SK-N-SH (cell line): ENCODE results near the gene BEX1. TPM values are rescaled to one million over a fixed set of nuclear protein-coding genes. Genes with fewer than 3 reads are reported as not detected.

Experiments
- CTCF ChIA-PET: fragments of 300-600, 350-600 bp; formaldehyde crosslinking; extraction: SDS; loops from one replicate; lab custom pipeline; 2021; lab: Yijun Ruan, JAX
- POLR2A ChIA-PET: fragments of 350-600 bp; sonication (Branson Sonifier 250); formaldehyde crosslinking; extraction: SDS; loops from one replicate; lab custom pipeline; 2020; ENCODE audit warnings: antibody characterized with exemption, inconsistent platforms; lab: Yijun Ruan, JAX
- DNase-seq: peaks from one replicate; pipeline ENCODE4 v3.0.0; 2012
- H2AFZ ChIP-seq: fragments of 200-600 bp; sonication (generic); 2 replicates; pipeline ENCODE4 v1.8.1; 2016; ENCODE audit warnings: antibody characterized with exemption, mild to moderate bottlenecking, low read depth
- H3F3A ChIP-seq: fragments of 200-600 bp; sonication (generic); replicated peaks from 2 replicates; pipeline ENCODE3; 2016; ENCODE audit warnings: antibody characterized with exemption, mild to moderate bottlenecking; ENCODE audit not compliant: insufficient read depth
- H3K27ac ChIP-seq, 2 experiments: fragments of 200-500 bp in 1 of 2; fragments of 200-600 bp in 1 of 2; sonication (Bioruptor generic) in 1 of 2; sonication (generic), shearing (Covaris generic) in 1 of 2; 2 replicates each; pipeline versions ENCODE4 v1.5.1 to v1.6.1; 2014 to 2016; ENCODE audit warnings: low read depth in 2 of 2, inconsistent platforms in 1 of 2, low read length in 1 of 2, mild to moderate bottlenecking in 1 of 2, mixed read lengths in 1 of 2
- H3K27me3 ChIP-seq: fragments of 200-600 bp; sonication (generic), shearing (Covaris generic); 2 replicates; pipeline ENCODE4 v1.6.1; 2016; ENCODE audit warnings: mixed run types; ENCODE audit not compliant: insufficient read depth
- H3K36me3 ChIP-seq, 2 experiments: fragments of 200-500 bp in 1 of 2; fragments of 200-600 bp in 1 of 2; sonication (Bioruptor generic) in 1 of 2; sonication (generic) in 1 of 2; replicated peaks in 1 of 2; 2 replicates each; pipeline versions ENCODE3 to v1.5.1; 2014 to 2016; ENCODE audit warnings: low read length in 1 of 2, mild to moderate bottlenecking in 1 of 2; ENCODE audit not compliant: insufficient read depth in 2 of 2, control insufficient read depth in 1 of 2
- H3K4me1 ChIP-seq, 2 experiments: fragments of 200-500 bp in 1 of 2; fragments of 200-600 bp in 1 of 2; sonication (Bioruptor generic) in 1 of 2; sonication (generic), shearing (Covaris generic) in 1 of 2; 2 replicates each; pipeline versions ENCODE4 v1.5.1 to v1.6.1; 2014 to 2016; ENCODE audit warnings: low read depth in 1 of 2, low read length in 1 of 2, mixed run types in 1 of 2; ENCODE audit not compliant: insufficient read depth in 2 of 2, control insufficient read depth in 1 of 2
- H3K4me2 ChIP-seq: fragments of 200-600 bp; sonication (generic), shearing (Covaris generic); 2 replicates; pipeline ENCODE4 v1.6.1; 2017; ENCODE audit warnings: mixed run types
- H3K4me3 ChIP-seq, 2 experiments: fragments of 200-500 bp in 1 of 2; fragments of 200-600 bp in 1 of 2; sonication (Bioruptor generic) in 1 of 2; sonication (generic), shearing (Covaris generic) in 1 of 2; 2 replicates each; pipeline versions ENCODE4 v1.5.1 to v1.8.1; 2014 to 2016; ENCODE audit warnings: low read depth in 2 of 2, inconsistent platforms in 1 of 2, low read length in 1 of 2, mild to moderate bottlenecking in 1 of 2, mixed read lengths in 1 of 2, moderate library complexity in 1 of 2
- H3K79me2 ChIP-seq: fragments of 200-600 bp; sonication (generic); 2 replicates; pipeline ENCODE4 v1.8.1; 2017; ENCODE audit warnings: mild to moderate bottlenecking; ENCODE audit not compliant: insufficient read depth
- H3K9ac ChIP-seq: fragments of 200-600 bp; sonication (generic); 2 replicates; pipeline ENCODE4 v1.6.1; 2017; ENCODE audit warnings: mixed run types
- H3K9me2 ChIP-seq: fragments of 200-600 bp; sonication (generic); 2 replicates; pipeline ENCODE4 v1.6.1; 2017; ENCODE audit warnings: mixed run types
- H3K9me3 ChIP-seq: fragments of 200-600 bp; sonication (generic); 2 replicates; pipeline ENCODE4 v1.6.1; 2017; ENCODE audit warnings: mixed run types, mild to moderate bottlenecking, moderate library complexity
- H4K20me1 ChIP-seq: fragments of 200-600 bp; sonication (generic); 2 replicates; pipeline ENCODE4 v1.6.1; 2017; ENCODE audit warnings: mild to moderate bottlenecking, mixed run types; ENCODE audit not compliant: insufficient read depth
- CHD2 ChIP-seq: fragments of 150-350 bp; IDR thresholded peaks from 2 replicates; pipeline ENCODE4 v1.6.1; 2018; ENCODE audit warnings: low read length; ENCODE audit not compliant: partially characterized antibody
- FOXJ3 ChIP-seq: sonication (generic); formaldehyde crosslinking; IDR thresholded peaks from 2 replicates; pipeline ENCODE4 v1.5.1; 2020; ENCODE audit warnings: mild to moderate bottlenecking, missing genetic modification reagents
- JUND ChIP-seq: IDR thresholded peaks from 2 replicates; pipeline ENCODE4 v1.4.0; 2012
- MXI1 ChIP-seq: IDR thresholded peaks from 2 replicates; pipeline ENCODE4 v1.6.1; 2012; ENCODE audit warnings: mild to moderate bottlenecking, low read depth, low read length, improper control_type of control experiment
- NFIC ChIP-seq: IDR thresholded peaks from 2 replicates; pipeline ENCODE4 v1.4.0; 2012; ENCODE audit warnings: borderline replicate concordance
- NRF1 ChIP-seq: IDR thresholded peaks from 2 replicates; pipeline ENCODE4 v1.6.1; 2012; ENCODE audit warnings: low read depth, mild to moderate bottlenecking, low read length
- POLR2AphosphoS5 ChIP-seq: IDR thresholded peaks from 2 replicates; pipeline ENCODE4 v1.6.1; 2012; ENCODE audit warnings: low read depth, low read length
- RAD21 ChIP-seq: IDR thresholded peaks from 2 replicates; pipeline ENCODE4 v1.6.1; 2012; ENCODE audit warnings: mild to moderate bottlenecking, low read length
- RFX5 ChIP-seq: IDR thresholded peaks from 2 replicates; pipeline ENCODE4 v1.6.1; 2012; ENCODE audit warnings: mild to moderate bottlenecking, improper control_type of control experiment, low read length
- RXRA ChIP-seq: IDR thresholded peaks from 2 replicates; pipeline ENCODE4 v1.4.0; 2012; ENCODE audit warnings: low read depth, mild to moderate bottlenecking, borderline replicate concordance
- SMC3 ChIP-seq: IDR thresholded peaks from 2 replicates; pipeline ENCODE4 v1.6.1; 2012; ENCODE audit warnings: low read depth, low read length, improper control_type of control experiment
- TAF1 ChIP-seq: IDR thresholded peaks from 2 replicates; pipeline ENCODE4 v1.6.1; 2012; ENCODE audit warnings: low read depth, mild to moderate bottlenecking, low read length, moderate library complexity, borderline replicate concordance
- TCF12 ChIP-seq: IDR thresholded peaks from 2 replicates; pipeline ENCODE4 v1.4.0; 2012
- USF1 ChIP-seq: IDR thresholded peaks from 2 replicates; pipeline ENCODE4 v1.4.0; 2012; ENCODE audit warnings: low read depth, borderline replicate concordance
- USF2 ChIP-seq: fragments of 150-350 bp; IDR thresholded peaks from 2 replicates; pipeline ENCODE4 v1.6.1; 2017; ENCODE audit warnings: antibody characterized with exemption, low read length, low read depth, borderline replicate concordance
- ZBTB33 ChIP-seq: IDR thresholded peaks from 2 replicates; pipeline ENCODE4 v1.4.0; 2012; ENCODE audit warnings: low read depth, borderline replicate concordance
- WGBS: methylation state at CpG from one replicate; pipeline ENCODE4 v1.1.6; 2017; ENCODE audit warnings: low lambda C conversion rate; 5-methylcytosine and 5-hydroxymethylcytosine counted together
- polyA plus RNA-seq, 3 experiments: library from polyadenylated mRNA; depleted of rRNA; stranded (reverse); fragments of >200 nt; gene quantifications; 2 replicates each; pipeline ENCODE4 v1.2.3, GENCODE V29; 2012
- TF ChIP-seq, protein P1 (sequence below): fragments of 200-600 bp; sonication (generic); IDR thresholded peaks from 2 replicates; pipeline ENCODE4 v1.6.1; 2017; ENCODE audit warnings: antibody characterized with exemption, mild to moderate bottlenecking, moderate library complexity
- TF ChIP-seq, protein P2 (sequence below): fragments of 150-350 bp; IDR thresholded peaks from 2 replicates; pipeline ENCODE4 v1.6.1; 2016; ENCODE audit warnings: mild to moderate bottlenecking, low read depth, low read length

BEX1 gene
- polyA plus RNA-seq, 1 of the 3 experiments (the other 2 are of a cell fraction): 206 TPM

GRCh38 chrX:103061486-103061885, 2.5 kb downstream of the BEX1 start (continued):
- no peak for TF ChIP-seq JUND

- Histone ChIP-seq H3K4me3 (no peak overlapping the region), H3K9ac (no peak overlapping the region), H3K79me2 (no peaks in the 10 kb centered on the region), H3K27me3 (no peaks in the 10 kb centered on the region; the same call in 1 of the 2 replicates), H3F3A (no peaks in the 10 kb centered on the region), H3K27ac (no peak overlapping the region), H3K9me3 (no peaks in the 10 kb centered on the region), H3K9me2 (no peaks in the 10 kb centered on the region), H3K4me2 (no peak overlapping the region), H2AFZ (no peak overlapping the region), H3K4me1 (no peaks in the 10 kb centered on the region), H4K20me1 (no peaks in the 10 kb centered on the region), H3K36me3 (no peaks in the 10 kb centered on the region)
- DNase-seq: no peak
- CTCF ChIA-PET: no interaction called here
- POLR2A ChIA-PET: no interaction called here
- 62% methylated on average over 2 of the region's 2 CpGs for WGBS
- TF ChIP-seq TAF1 (no peak), RXRA (no peak), USF1 (no peak), NRF1 (no peak), CHD2 (no peak), NFIC (no peak), POLR2AphosphoS5 (no peak), FOXJ3 (no peak), RFX5 (no peak), MXI1 (no peak), RAD21 (no peak)
- TF ChIP-seq, protein P1, sequence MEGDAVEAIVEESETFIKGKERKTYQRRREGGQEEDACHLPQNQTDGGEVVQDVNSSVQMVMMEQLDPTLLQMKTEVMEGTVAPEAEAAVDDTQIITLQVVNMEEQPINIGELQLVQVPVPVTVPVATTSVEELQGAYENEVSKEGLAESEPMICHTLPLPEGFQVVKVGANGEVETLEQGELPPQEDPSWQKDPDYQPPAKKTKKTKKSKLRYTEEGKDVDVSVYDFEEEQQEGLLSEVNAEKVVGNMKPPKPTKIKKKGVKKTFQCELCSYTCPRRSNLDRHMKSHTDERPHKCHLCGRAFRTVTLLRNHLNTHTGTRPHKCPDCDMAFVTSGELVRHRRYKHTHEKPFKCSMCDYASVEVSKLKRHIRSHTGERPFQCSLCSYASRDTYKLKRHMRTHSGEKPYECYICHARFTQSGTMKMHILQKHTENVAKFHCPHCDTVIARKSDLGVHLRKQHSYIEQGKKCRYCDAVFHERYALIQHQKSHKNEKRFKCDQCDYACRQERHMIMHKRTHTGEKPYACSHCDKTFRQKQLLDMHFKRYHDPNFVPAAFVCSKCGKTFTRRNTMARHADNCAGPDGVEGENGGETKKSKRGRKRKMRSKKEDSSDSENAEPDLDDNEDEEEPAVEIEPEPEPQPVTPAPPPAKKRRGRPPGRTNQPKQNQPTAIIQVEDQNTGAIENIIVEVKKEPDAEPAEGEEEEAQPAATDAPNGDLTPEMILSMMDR: no peak
- TF ChIP-seq, protein P2, sequence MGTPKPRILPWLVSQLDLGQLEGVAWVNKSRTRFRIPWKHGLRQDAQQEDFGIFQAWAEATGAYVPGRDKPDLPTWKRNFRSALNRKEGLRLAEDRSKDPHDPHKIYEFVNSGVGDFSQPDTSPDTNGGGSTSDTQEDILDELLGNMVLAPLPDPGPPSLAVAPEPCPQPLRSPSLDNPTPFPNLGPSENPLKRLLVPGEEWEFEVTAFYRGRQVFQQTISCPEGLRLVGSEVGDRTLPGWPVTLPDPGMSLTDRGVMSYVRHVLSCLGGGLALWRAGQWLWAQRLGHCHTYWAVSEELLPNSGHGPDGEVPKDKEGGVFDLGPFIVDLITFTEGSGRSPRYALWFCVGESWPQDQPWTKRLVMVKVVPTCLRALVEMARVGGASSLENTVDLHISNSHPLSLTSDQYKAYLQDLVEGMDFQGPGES: no peak
Measured at GRCh38 chrX:103056902-103057301, 7.1 kb downstream of the BEX1 start.

DNA sequence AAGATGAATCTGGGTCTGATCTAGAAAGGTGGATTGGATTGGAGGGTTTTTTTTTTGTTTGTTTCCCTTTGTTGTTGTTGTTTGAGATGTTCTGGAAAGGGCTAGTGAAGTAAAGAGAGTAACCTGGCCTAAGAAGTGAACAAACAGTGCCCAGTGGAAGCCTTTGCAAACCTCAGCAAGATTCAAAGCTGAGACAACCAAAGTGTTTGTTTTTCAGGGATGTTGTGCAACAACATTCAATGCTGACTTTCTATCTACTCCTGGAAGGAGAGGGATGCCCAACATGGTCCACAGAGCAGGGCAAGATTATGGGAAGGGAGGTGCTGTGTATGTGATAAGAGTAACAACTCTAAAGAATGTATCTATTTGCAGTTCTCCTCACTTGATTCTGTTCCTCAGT, 11.3 kb downstream of the BEX1 start:
- no peaks in the 10 kb centered on the region for H3K36me3 ChIP-seq
- H3K27ac ChIP-seq: no peak overlapping the region
- H3K4me2 ChIP-seq: no peak overlapping the region
- H3K79me2 ChIP-seq: no peaks in the 10 kb centered on the region
- no peaks in the 10 kb centered on the region for H3K9me3 ChIP-seq
- no peak overlapping the region for H3K4me3 ChIP-seq
- H4K20me1 ChIP-seq: no peaks in the 10 kb centered on the region
- H3K4me1 ChIP-seq: no peaks in the 10 kb centered on the region
- no peaks in the 10 kb centered on the region for H3K9me2 ChIP-seq
- POLR2A ChIA-PET: interaction anchor here (0.6 kb wide), 1 partner anchor 91 kb away, joined by 6 read pairs; no protein-coding TSS in a partner anchor
- no peak overlapping the region for H3K9ac ChIP-seq
- H3F3A ChIP-seq: no peaks in the 10 kb centered on the region
- DNase-seq: no peak
- no peaks in the 10 kb centered on the region; the same call in 1 of the 2 replicates for H3K27me3 ChIP-seq
- H2AFZ ChIP-seq: no peak overlapping the region
- CTCF ChIA-PET: no interaction called here
- TF ChIP-seq, protein P2: no peak
- TF ChIP-seq SMC3 (no peak), ZBTB33 (no peak), USF2 (no peak), NFIC (no peak), TCF12 (no peak)
